ENCODE data around the gene BST1.

Gene BST1

GRCh38 chr4:15778289-15779241, 75.7 kb downstream of the BST1 start, which contains the start of gene CD38:
CD38 (plus strand) TSS chr4:15778328; CDS start chr4:15778415, 87 bp downstream.
- Histone ChIP-seq H3K4me3 (ENCODE audit: severe bottlenecking) (peak within 1 kb of the TSS; percentile 11), H3K4me1 (ENCODE audit: insufficient read depth, poor library complexity, severe bottlenecking) (no peaks in the 10 kb centered on the region), H3K27ac (ENCODE audit: poor library complexity, severe bottlenecking) (no peak within 1 kb of the TSS), H3K9me3 (ENCODE audit: severe bottlenecking) (no peaks in the 10 kb centered on the region), H3K27me3 (ENCODE audit: insufficient read depth, poor library complexity, severe bottlenecking) (peaks cover 29% of the 10 kb centered on the region), H3K36me3 (ENCODE audit: low read depth) (no peaks in the 10 kb centered on the region)
- DNase-seq (ENCODE audit: low spot score), result no peak
- no peak for TF ChIP-seq CTCF (IDR thresholded peaks at IDR 0.05; ENCODE audit: poor library complexity, severe bottlenecking)
- ATAC-seq (ENCODE audit: low read depth), result peak; percentile 43

GRCh38 chr4:15779306-15779705, 76.4 kb downstream of the BST1 start:
- H3K27me3 ChIP-seq (ENCODE audit: insufficient read depth, poor library complexity, severe bottlenecking), result peaks cover 29% of the 10 kb centered on the region
- H3K27ac ChIP-seq (ENCODE audit: poor library complexity, severe bottlenecking), result no peak overlapping the region
- no peak overlapping the region for H3K4me3 ChIP-seq (ENCODE audit: severe bottlenecking)
- ATAC-seq (ENCODE audit: low read depth) (peak; percentile 24; the same call in 1 of the 3 replicates), DNase-seq (ENCODE audit: low spot score) (no peak)
- H3K9me3 ChIP-seq (ENCODE audit: severe bottlenecking), result no peaks in the 10 kb centered on the region
- no peaks in the 10 kb centered on the region for H3K4me1 ChIP-seq (ENCODE audit: insufficient read depth, poor library complexity, severe bottlenecking)
- no peaks in the 10 kb centered on the region for H3K36me3 ChIP-seq (ENCODE audit: low read depth)
- peak; percentile 25 for TF ChIP-seq CTCF (IDR thresholded peaks at IDR 0.05; ENCODE audit: poor library complexity, severe bottlenecking)

- H3K36me3 ChIP-seq (ENCODE audit: low read depth), result no peaks in the 10 kb centered on the region
- no peaks in the 10 kb centered on the region for H3K9me3 ChIP-seq (ENCODE audit: severe bottlenecking)
- no peak for ATAC-seq (ENCODE audit: low read depth)
- H3K4me1 ChIP-seq (ENCODE audit: insufficient read depth, poor library complexity, severe bottlenecking), result no peaks in the 10 kb centered on the region
- no peak overlapping the region for H3K27ac ChIP-seq (ENCODE audit: poor library complexity, severe bottlenecking)
- no peak for TF ChIP-seq CTCF (IDR thresholded peaks at IDR 0.05; ENCODE audit: poor library complexity, severe bottlenecking)
- no peak overlapping the region for H3K4me3 ChIP-seq (ENCODE audit: severe bottlenecking)
- peaks cover 29% of the 10 kb centered on the region for H3K27me3 ChIP-seq (ENCODE audit: insufficient read depth, poor library complexity, severe bottlenecking)
- DNase-seq (ENCODE audit: low spot score), result no peak
These were observed 76.9 kb downstream of the BST1 start for GRCh38 chr4:15779809-15780208.

- no peaks in the 10 kb centered on the region for H3K9me3 ChIP-seq (ENCODE audit: severe bottlenecking)
- DNase-seq (ENCODE audit: low spot score) (no peak), ATAC-seq (ENCODE audit: low read depth) (no peak)
- no peaks in the 10 kb centered on the region for H3K4me1 ChIP-seq (ENCODE audit: insufficient read depth, poor library complexity, severe bottlenecking)
- TF ChIP-seq CTCF (IDR thresholded peaks at IDR 0.05; ENCODE audit: poor library complexity, severe bottlenecking), result no peak
- peaks cover 29% of the 10 kb centered on the region for H3K27me3 ChIP-seq (ENCODE audit: insufficient read depth, poor library complexity, severe bottlenecking)
- no peaks in the 10 kb centered on the region for H3K36me3 ChIP-seq (ENCODE audit: low read depth)
- no peak overlapping the region for H3K27ac ChIP-seq (ENCODE audit: poor library complexity, severe bottlenecking)
- no peak overlapping the region for H3K4me3 ChIP-seq (ENCODE audit: severe bottlenecking)
These were observed 78.7 kb downstream of the BST1 start for GRCh38 chr4:15781427-15782095.

All from RWPE2 (cell line).